CD4-positive, alpha-beta T cell (primary cell): Measurements from ENCODE around the gene IL16. TPM values are rescaled to one million over a fixed set of nuclear protein-coding genes. Genes with fewer than 3 reads are reported as not detected.
A peak's percentile ranks its signal among the peaks of the same experiment; 100 is the strongest.

ENCODE experiments used
- ATAC-seq: fragments of 200-7000 bp; cut with Tn5 transposase; one replicate; pipeline ENCODE4 v1.10.0; 2022; ENCODE audit warnings: mild to moderate bottlenecking; ENCODE audit not compliant: poor library complexity
- CTCF ChIA-PET: fragments of 350-600 bp; sonication (Branson Sonifier 250); formaldehyde crosslinking; loops from one replicate; lab custom pipeline; 2021; ENCODE audit warnings: antibody characterized with exemption, inconsistent platforms; lab: Charles Lee
- POLR2A ChIA-PET: fragments of 350-600 bp; sonication (Branson Sonifier 250); formaldehyde crosslinking; loops from one replicate; lab custom pipeline; 2021; ENCODE audit warnings: antibody characterized with exemption, inconsistent platforms; lab: Charles Lee
- DNase-seq, 14 experiments: peaks; one replicate each; pipeline ENCODE4 v3.0.0-alpha.2; 2013 to 2020; ENCODE audit warnings: mixed read lengths in 2 of 14
- H3K27ac ChIP-seq, 2 donors: one replicate each; pipeline versions ENCODE4 v1.5.1 to v1.7.0; 2013; ENCODE audit warnings: low read length in 2 of 2, low read depth in 1 of 2, mild to moderate bottlenecking in 1 of 2
- H3K27me3 ChIP-seq, 2 experiments: 1 replicate in 1 of 2; 2 replicates in 1 of 2; pipeline versions ENCODE4 v1.6.1 to v1.7.0; 2013; ENCODE audit warnings: low read length in 2 of 2, control low read depth in 1 of 2, mild to moderate bottlenecking in 1 of 2, moderate library complexity in 1 of 2; ENCODE audit not compliant: insufficient read depth in 2 of 2, control insufficient read depth in 1 of 2
- H3K36me3 ChIP-seq: one replicate; pipeline ENCODE4 v1.6.1; 2013; ENCODE audit warnings: low read length, control low read depth; ENCODE audit not compliant: insufficient read depth
- H3K4me1 ChIP-seq: one replicate; pipeline ENCODE4 v1.6.1; 2013; ENCODE audit warnings: low read length, control low read depth; ENCODE audit not compliant: insufficient read depth
- H3K4me3 ChIP-seq: one replicate; pipeline ENCODE4 v1.5.1; 2013; ENCODE audit warnings: mild to moderate bottlenecking, low read length, moderate library complexity
- H3K9me3 ChIP-seq, 2 experiments: 1 replicate in 1 of 2; 2 replicates in 1 of 2; pipeline versions ENCODE4 v1.6.1 to v1.7.0; 2013; ENCODE audit warnings: low read length in 2 of 2, mild to moderate bottlenecking in 2 of 2, control low read depth in 1 of 2, moderate library complexity in 1 of 2; ENCODE audit not compliant: control insufficient read depth in 1 of 2, insufficient read depth in 1 of 2
- H3K27ac Mint-ChIP-seq: one replicate; pipeline ENCODE4 v1.8.0; 2020; ENCODE audit warnings: mixed read lengths
- H3K27me3 Mint-ChIP-seq: one replicate; pipeline ENCODE4 v1.8.0; 2021; ENCODE audit warnings: mixed read lengths
- H3K36me3 Mint-ChIP-seq: one replicate; pipeline ENCODE4 v1.8.0; 2021; ENCODE audit warnings: low read depth, mixed read lengths
- H3K4me1 Mint-ChIP-seq: one replicate; pipeline ENCODE4 v1.8.0; 2021; ENCODE audit warnings: low read depth, mixed read lengths
- H3K4me3 Mint-ChIP-seq: one replicate; pipeline ENCODE4 v1.8.0; 2020; ENCODE audit warnings: mild to moderate bottlenecking, mixed read lengths
- H3K9me3 Mint-ChIP-seq: one replicate; pipeline ENCODE4 v1.8.0; 2020; ENCODE audit warnings: mixed read lengths
- CTCF ChIP-seq: fragments of 200-600 bp; IDR thresholded peaks from one replicate; pipeline ENCODE4 v1.8.0; 2022; ENCODE audit warnings: antibody characterized with exemption, mild to moderate bottlenecking
- intact Hi-C, 2 experiments: fragments of 100-400 bp; cut with DNase I in 1 of 2; cut with micrococcal nuclease in 1 of 2; formaldehyde crosslinking; loops; one replicate each; pipeline versions ENCODE4 v1.15.1 to v1.9.0; 2023 to 2025; cut with DNase I, micrococcal nuclease
- total RNA-seq, 174 experiments: library from RNA in 2 of 174; stranded (reverse) in 2 of 174; gene quantifications; one replicate each; pipeline ENCODE4 v1.2.3 and lab custom pipeline; 2021 to 2026

Gene IL16
- total RNA-seq, 2 experiments from 2014 or later, result 164 to 168 TPM

GRCh38 chr15:81288616-81289015 lies 91.9 kb downstream of the IL16 start:
- no peak for DNase-seq
- ChIA-PET POLR2A (no interaction called here), CTCF (no interaction called here)
- intact Hi-C loops, result loop anchor here in 1 of 2 experiments (5.0 kb wide), 1 partner anchor 34 kb away; the partner anchor contains the start of gene STARD5
- Histone ChIP-seq H3K4me1 (peaks cover 85% of the 10 kb centered on the region), H3K27ac (no peak overlapping the region), H3K27me3 (no peaks in the 10 kb centered on the region), H3K9me3 (no peaks in the 10 kb centered on the region), H3K36me3 (no peaks in the 10 kb centered on the region), H3K4me3 (no peak overlapping the region)
- Mint-ChIP-seq H3K4me3 (peak overlapping the region; percentile 40), H3K27me3 (no peaks in the 10 kb centered on the region), H3K9me3 (no peaks in the 10 kb centered on the region), H3K4me1 (peaks cover 92% of the 10 kb centered on the region), H3K27ac (peak overlapping the region; percentile 92), H3K36me3 (no peaks in the 10 kb centered on the region)
- no peak for ATAC-seq
- no peak for TF ChIP-seq CTCF

GRCh38 chr15:81289910-81290309 lies 93.2 kb downstream of the IL16 start:
- TF ChIP-seq CTCF, result no peak
- intact Hi-C loops, result loop anchor here (5.0 to 10.0 kb wide), 3 partner anchors 32 to 295 kb away; partner anchors contain the start of genes STARD5 (in 1 of the 2) and TLNRD1 (in 1 of the 2)
- peak overlapping the region in 1 of 2 donors; percentile 1 for H3K27ac ChIP-seq
- H3K4me3 ChIP-seq, result no peak overlapping the region
- no peaks in the 10 kb centered on the region for H3K27me3 ChIP-seq
- Mint-ChIP-seq H3K4me1 (peaks cover 96% of the 10 kb centered on the region), H3K36me3 (no peaks in the 10 kb centered on the region), H3K9me3 (no peaks in the 10 kb centered on the region), H3K27me3 (no peaks in the 10 kb centered on the region), H3K27ac (peak overlapping the region; percentile 92), H3K4me3 (peak overlapping the region; percentile 63)
- no peak for DNase-seq
- CTCF ChIA-PET, result interaction anchor here (0.9 to 8.1 kb wide), 4 partner anchors 10 to 24 kb away, joined by 3 to 57 read pairs (median 12); no protein-coding TSS in a partner anchor
- no peaks in the 10 kb centered on the region for H3K9me3 ChIP-seq
- H3K36me3 ChIP-seq, result no peaks in the 10 kb centered on the region
- POLR2A ChIA-PET, result interaction anchor here (14.0 to 22.8 kb wide), 2 partner anchors 12 to 16 kb away, joined by 396 to 472 read pairs; no protein-coding TSS in a partner anchor
- no peak for ATAC-seq
- H3K4me1 ChIP-seq, result peaks cover 89% of the 10 kb centered on the region

- DNase-seq (peak in 4 of 14 experiments; percentile 16 to 33 (median 29)), ATAC-seq (no peak)
- H3K4me1 ChIP-seq, result peaks cover 87% of the 10 kb centered on the region
- peak overlapping the region; percentile 99 for H3K4me3 Mint-ChIP-seq
- ChIA-PET POLR2A (interaction anchor here (0.7 to 22.8 kb wide), 6 partner anchors 14 to 291 kb away, joined by 3 to 472 read pairs (median 16); partner anchors contain the start of genes STARD5 and TLNRD1), CTCF (interaction anchor here (0.9 to 8.1 kb wide), 4 partner anchors 12 to 29 kb away, joined by 3 to 57 read pairs (median 12); no protein-coding TSS in a partner anchor)
- H3K9me3 Mint-ChIP-seq, result no peaks in the 10 kb centered on the region
- H3K9me3 ChIP-seq, result no peaks in the 10 kb centered on the region
- TF ChIP-seq CTCF, result no peak
- intact Hi-C loops, result loop anchor here (10.0 kb wide), 2 partner anchors 287 to 297 kb away; partner anchors contain the start of gene TLNRD1 (in 1 of the 2)
- H3K4me1 Mint-ChIP-seq, result peaks cover 96% of the 10 kb centered on the region
- peak overlapping the region; percentile 92 for H3K27ac Mint-ChIP-seq
- peaks cover 9% of the 10 kb centered on the region for H3K36me3 Mint-ChIP-seq
- H3K4me3 ChIP-seq, result peak overlapping the region; percentile 44
- no peaks in the 10 kb centered on the region for H3K36me3 ChIP-seq
- no peaks in the 10 kb centered on the region for H3K27me3 Mint-ChIP-seq
- peak overlapping the region; percentile 94 to 95 for H3K27ac ChIP-seq
- no peaks in the 10 kb centered on the region for H3K27me3 ChIP-seq
These were observed 95.3 kb downstream of the IL16 start for GRCh38 chr15:81291916-81292522.
